Pulmonary artery endothelial cell (primary cell): Measurements from ENCODE around the gene COL6A5. TPM values are rescaled to one million over a fixed set of nuclear protein-coding genes. Genes with fewer than 3 reads are reported as not detected.

Experiments
- DNase-seq: peaks from one replicate; pipeline ENCODE4 v3.0.0-alpha.2; 2011; ENCODE audit warnings: low read depth, low spot score
- total RNA-seq: library from RNA; depleted of rRNA; stranded (reverse); fragments of >200 nt; gene quantifications from 2 replicates; pipeline ENCODE4 v1.2.3, GENCODE V29; 2014

COL6A5 gene
- total RNA-seq, 1 donor from 2014 or later = not detected

- no peak for DNase-seq
These were observed 171.4 kb downstream of the COL6A5 start, which contains the start of gene COL6A6 for GRCh38 chr3:130516645-130517512. Gene COL6A6 (plus strand): TSS chr3:130517177. CDS start chr3:130560365, 43,188 bp downstream.

- no peak for DNase-seq
These were observed 172.1 kb downstream of the COL6A5 start for GRCh38 chr3:130517602-130518001.

- no peak for DNase-seq
These were observed 174.3 kb downstream of the COL6A5 start for GRCh38 chr3:130519754-130520153.

- DNase-seq = no peak
These were observed 176.9 kb downstream of the COL6A5 start for GRCh38 chr3:130522399-130522798.

GRCh38 chr3:130527426-130527825, 182.0 kb downstream of the COL6A5 start:
- no peak for DNase-seq

GRCh38 chr3:130528120-130528519, 182.6 kb downstream of the COL6A5 start:
- DNase-seq = no peak

GRCh38 chr3:130529486-130530215, 184.2 kb downstream of the COL6A5 start:
- DNase-seq = no peak

- DNase-seq = no peak
These were observed 187.8 kb downstream of the COL6A5 start for GRCh38 chr3:130533247-130533646.

Other genes with a start within 250 kb of the COL6A5 start
- not detected in 2 replicates for gene COL6A6, start 171.5 kb downstream of the COL6A5 start, total RNA-seq